ENCODE measurements around the gene FOXF1.

DNA sequence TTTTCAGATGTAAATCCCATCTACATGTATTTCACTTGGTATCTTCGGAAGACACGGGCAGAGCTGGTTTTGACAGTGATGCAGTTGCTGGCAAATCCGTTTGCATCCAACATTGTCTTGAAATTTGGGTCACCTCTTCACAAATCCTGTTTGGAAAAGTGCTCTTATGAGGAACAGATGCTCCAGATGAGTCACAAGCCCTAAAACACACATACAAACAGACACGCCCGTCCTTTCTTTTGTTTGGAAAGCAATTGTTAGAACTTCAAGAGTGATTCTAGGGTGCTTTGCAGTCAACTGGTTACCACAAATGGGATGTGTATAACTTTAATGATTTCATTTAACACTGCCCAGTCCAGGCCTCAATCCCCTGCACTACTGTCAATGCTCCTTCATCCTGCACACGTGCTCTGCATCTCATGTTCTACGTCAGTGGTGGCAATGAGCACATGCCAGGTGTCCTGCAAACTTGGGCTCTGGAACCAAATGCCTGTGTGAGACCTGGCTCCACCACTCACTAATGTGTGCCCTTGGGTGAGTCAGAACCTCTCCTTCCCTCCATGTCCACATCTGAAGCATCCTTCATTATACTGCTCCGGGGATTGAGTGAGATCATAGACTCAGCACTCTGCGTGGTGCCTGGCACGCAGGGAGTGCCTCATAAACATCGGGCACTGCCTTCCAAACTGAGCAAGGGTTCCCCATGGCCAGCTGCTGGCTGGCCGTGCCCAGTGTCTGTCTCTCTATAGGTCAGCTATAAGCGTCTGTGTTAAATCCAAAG is 19.3 kb upstream of the FOXF1 start:
- TF ChIP-seq, protein P1, sequence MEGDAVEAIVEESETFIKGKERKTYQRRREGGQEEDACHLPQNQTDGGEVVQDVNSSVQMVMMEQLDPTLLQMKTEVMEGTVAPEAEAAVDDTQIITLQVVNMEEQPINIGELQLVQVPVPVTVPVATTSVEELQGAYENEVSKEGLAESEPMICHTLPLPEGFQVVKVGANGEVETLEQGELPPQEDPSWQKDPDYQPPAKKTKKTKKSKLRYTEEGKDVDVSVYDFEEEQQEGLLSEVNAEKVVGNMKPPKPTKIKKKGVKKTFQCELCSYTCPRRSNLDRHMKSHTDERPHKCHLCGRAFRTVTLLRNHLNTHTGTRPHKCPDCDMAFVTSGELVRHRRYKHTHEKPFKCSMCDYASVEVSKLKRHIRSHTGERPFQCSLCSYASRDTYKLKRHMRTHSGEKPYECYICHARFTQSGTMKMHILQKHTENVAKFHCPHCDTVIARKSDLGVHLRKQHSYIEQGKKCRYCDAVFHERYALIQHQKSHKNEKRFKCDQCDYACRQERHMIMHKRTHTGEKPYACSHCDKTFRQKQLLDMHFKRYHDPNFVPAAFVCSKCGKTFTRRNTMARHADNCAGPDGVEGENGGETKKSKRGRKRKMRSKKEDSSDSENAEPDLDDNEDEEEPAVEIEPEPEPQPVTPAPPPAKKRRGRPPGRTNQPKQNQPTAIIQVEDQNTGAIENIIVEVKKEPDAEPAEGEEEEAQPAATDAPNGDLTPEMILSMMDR (IDR thresholded peaks at IDR 0.05 in 2 of 3, conservative IDR thresholded peaks at IDR 0.05 in 1 of 3; ENCODE audit: insufficient read depth in 2 of 3, low read depth in 1 of 3, low read length in 3 of 3): no peak
- TF ChIP-seq, protein P2, sequence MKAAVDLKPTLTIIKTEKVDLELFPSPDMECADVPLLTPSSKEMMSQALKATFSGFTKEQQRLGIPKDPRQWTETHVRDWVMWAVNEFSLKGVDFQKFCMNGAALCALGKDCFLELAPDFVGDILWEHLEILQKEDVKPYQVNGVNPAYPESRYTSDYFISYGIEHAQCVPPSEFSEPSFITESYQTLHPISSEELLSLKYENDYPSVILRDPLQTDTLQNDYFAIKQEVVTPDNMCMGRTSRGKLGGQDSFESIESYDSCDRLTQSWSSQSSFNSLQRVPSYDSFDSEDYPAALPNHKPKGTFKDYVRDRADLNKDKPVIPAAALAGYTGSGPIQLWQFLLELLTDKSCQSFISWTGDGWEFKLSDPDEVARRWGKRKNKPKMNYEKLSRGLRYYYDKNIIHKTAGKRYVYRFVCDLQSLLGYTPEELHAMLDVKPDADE (conservative IDR thresholded peaks at IDR 0.05; ENCODE audit: control insufficient read depth, low read depth, low read length): no peak
- TF ChIP-seq ZNF23 (CRISPR knock-in tag; IDR thresholded peaks at IDR 0.05): no peak
- TF ChIP-seq TEAD1 (CRISPR knock-in tag; IDR thresholded peaks at IDR 0.05): no peak
- no peak for TF ChIP-seq FOXK2 (conservative IDR thresholded peaks at IDR 0.05 in 1 of 2, IDR thresholded peaks at IDR 0.05 in 1 of 2; ENCODE audit: low read depth in 2 of 2)
- TF ChIP-seq EZH2 (IDR thresholded peaks at IDR 0.05; ENCODE audit: borderline replicate concordance, low read depth, low read length): no peak
- TF ChIP-seq SIN3A (IDR thresholded peaks at IDR 0.05; ENCODE audit: borderline replicate concordance in 2 of 2, control insufficient read depth in 1 of 2, low read depth in 2 of 2, low read length in 2 of 2): no peak
- no peak for TF ChIP-seq ZNF274 (IDR thresholded peaks at IDR 0.05; ENCODE audit: borderline replicate concordance, low read depth, low read length)
- TF ChIP-seq CEBPB (tag; IDR thresholded peaks at IDR 0.05): no peak
- TF ChIP-seq JUND (IDR thresholded peaks at IDR 0.05; ENCODE audit: borderline replicate concordance, low read depth, low read length): no peak
- TF ChIP-seq JUND (tag; IDR thresholded peaks at IDR 0.05; ENCODE audit: borderline replicate concordance, low read depth, low read length): no peak
- no peak for TF ChIP-seq DNMT1 (IDR thresholded peaks at IDR 0.05)
- TF ChIP-seq CBX1 (IDR thresholded peaks at IDR 0.05; ENCODE audit: low read depth): no peak
- TF ChIP-seq, protein P3, sequence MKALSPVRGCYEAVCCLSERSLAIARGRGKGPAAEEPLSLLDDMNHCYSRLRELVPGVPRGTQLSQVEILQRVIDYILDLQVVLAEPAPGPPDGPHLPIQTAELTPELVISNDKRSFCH (CRISPR knock-in tag; IDR thresholded peaks at IDR 0.05): no peak
- TF ChIP-seq, protein P3 (tag; IDR thresholded peaks at IDR 0.05): no peak

Data from K562 (cell line).